ENCODE measurements around the gene MED31.

- TF ChIP-seq POLR2AphosphoS5 (IDR thresholded peaks at IDR 0.05; ENCODE audit: low read depth, low read length) = no peak
- no peak for TF ChIP-seq TAF1 (IDR thresholded peaks at IDR 0.05; ENCODE audit: borderline replicate concordance, insufficient read depth, low read length)
- TF ChIP-seq REST (IDR thresholded peaks at IDR 0.05; ENCODE audit: insufficient read depth in 1 of 2, low read depth in 2 of 2, low read length in 2 of 2) = no peak
Observed at GRCh38 chr17:6682339-6682738, 30.9 kb upstream of the MED31 start.
